Muscle of leg (tissue), 11 donors: ENCODE results near the gene ZNF423. TPM values are rescaled to one million over a fixed set of nuclear protein-coding genes. Genes with fewer than 3 reads are reported as not detected.
A peak's percentile ranks its signal among the peaks of the same experiment; 100 is the strongest.
"Not testable (repeated sequence)": the region's sequence is repeated elsewhere in the genome, so short reads cannot be mapped to it uniquely, and the experiment has no call there.

Experiments used
- DNase-seq: peaks from one replicate; pipeline ENCODE4 v3.0.0; 2013
- H3K27ac ChIP-seq: one replicate; pipeline ENCODE4 v1.5.1; 2013; ENCODE audit warnings: mild to moderate bottlenecking, low read length, control low read depth
- H3K27me3 ChIP-seq: one replicate; pipeline ENCODE4 v1.6.1; 2013; ENCODE audit warnings: low read length; ENCODE audit not compliant: control insufficient read depth, insufficient read depth
- H3K36me3 ChIP-seq: one replicate; pipeline ENCODE4 v1.6.1; 2013; ENCODE audit warnings: low read length; ENCODE audit not compliant: control insufficient read depth, insufficient read depth
- H3K4me1 ChIP-seq: one replicate; pipeline ENCODE4 v1.6.1; 2013; ENCODE audit warnings: low read length; ENCODE audit not compliant: control insufficient read depth, insufficient read depth
- H3K4me3 ChIP-seq: one replicate; pipeline ENCODE4 v1.5.1; 2013; ENCODE audit warnings: low read length, control low read depth
- H3K9me3 ChIP-seq: replicated peaks from 2 replicates; pipeline ENCODE4 v1.6.1; 2013; ENCODE audit warnings: low read depth, low read length; ENCODE audit not compliant: control insufficient read depth
- WGBS: methylation state at CpG from one replicate; pipeline ENCODE4 v1.1.5; 2013; ENCODE audit warnings: missing lambda C conversion rate; ENCODE audit not compliant: insufficient coverage; 5-methylcytosine and 5-hydroxymethylcytosine counted together
- polyA plus RNA-seq, 8 donors: library from polyadenylated mRNA; unstranded; fragments of 120-200 nt; gene quantifications; one replicate each; pipeline versions ENCODE4 v1.2.1 to v1.2.3, GENCODE V29; 2013; ENCODE audit warnings: inconsistent platforms in 1 of 8, low replicate concordance in 1 of 8; ENCODE audit not compliant: insufficient read length in 8 of 8, insufficient read depth in 1 of 8
- total RNA-seq: library from RNA; stranded (reverse); fragments of 120-200 nt; gene quantifications from one replicate; pipeline ENCODE4 v1.2.4, GENCODE V29; 2013

The ZNF423 gene
- total and polyA plus RNA-seq, 9 donors, result 15.8 to 30.0 (median 25.5) TPM

- Histone ChIP-seq H3K4me1 (peaks cover 48% of the 10 kb centered on the region), H3K27me3 (no peaks in the 10 kb centered on the region), H3K4me3 (no peak overlapping the region), H3K36me3 (no peaks in the 10 kb centered on the region), H3K9me3 (no peaks in the 10 kb centered on the region), H3K27ac (no peak overlapping the region)
- no CpG with 5 or more reads among the region's 5 CpGs for WGBS
- no peak for DNase-seq
Measured at GRCh38 chr16:49695782-49696413, 160.0 kb downstream of the ZNF423 start.

DNA sequence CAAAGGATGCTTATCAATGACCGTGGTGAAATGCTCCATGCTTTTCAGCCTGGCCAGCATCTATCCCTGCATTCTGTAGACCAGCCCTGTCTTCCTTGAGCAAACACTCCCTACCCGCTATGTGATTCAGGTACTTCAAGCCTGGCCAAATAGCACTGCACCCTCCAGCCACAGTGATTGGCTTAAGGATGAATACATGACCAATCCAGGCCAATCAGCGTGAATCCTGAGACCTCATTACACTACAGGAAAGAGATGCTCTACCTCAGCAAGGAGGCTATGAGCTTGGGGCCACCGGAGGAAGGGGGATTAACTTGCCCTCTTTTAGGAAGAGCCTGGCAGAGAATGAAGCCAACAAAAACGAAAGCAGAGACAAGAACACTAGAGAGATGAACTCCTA, 162.5 kb downstream of the ZNF423 start:
- Histone ChIP-seq H3K27ac (no peak overlapping the region), H3K9me3 (no peaks in the 10 kb centered on the region), H3K4me3 (no peak overlapping the region), H3K27me3 (no peaks in the 10 kb centered on the region), H3K36me3 (peaks cover 2% of the 10 kb centered on the region), H3K4me1 (peaks cover 25% of the 10 kb centered on the region)
- DNase-seq, result no peak
- 64% methylated on average over 4 of the region's 5 CpGs for WGBS

- no peak overlapping the region for H3K27ac ChIP-seq
- WGBS, result 79% methylated on average over 13 of the region's 13 CpGs
- H3K36me3 ChIP-seq, result peaks cover 2% of the 10 kb centered on the region
- no peak for DNase-seq
- H3K4me3 ChIP-seq, result no peak overlapping the region
- H3K4me1 ChIP-seq, result peaks cover 6% of the 10 kb centered on the region
- H3K9me3 ChIP-seq, result no peaks in the 10 kb centered on the region
- H3K27me3 ChIP-seq, result no peaks in the 10 kb centered on the region
Measured at GRCh38 chr16:49690778-49691177, 165.1 kb downstream of the ZNF423 start.

DNA sequence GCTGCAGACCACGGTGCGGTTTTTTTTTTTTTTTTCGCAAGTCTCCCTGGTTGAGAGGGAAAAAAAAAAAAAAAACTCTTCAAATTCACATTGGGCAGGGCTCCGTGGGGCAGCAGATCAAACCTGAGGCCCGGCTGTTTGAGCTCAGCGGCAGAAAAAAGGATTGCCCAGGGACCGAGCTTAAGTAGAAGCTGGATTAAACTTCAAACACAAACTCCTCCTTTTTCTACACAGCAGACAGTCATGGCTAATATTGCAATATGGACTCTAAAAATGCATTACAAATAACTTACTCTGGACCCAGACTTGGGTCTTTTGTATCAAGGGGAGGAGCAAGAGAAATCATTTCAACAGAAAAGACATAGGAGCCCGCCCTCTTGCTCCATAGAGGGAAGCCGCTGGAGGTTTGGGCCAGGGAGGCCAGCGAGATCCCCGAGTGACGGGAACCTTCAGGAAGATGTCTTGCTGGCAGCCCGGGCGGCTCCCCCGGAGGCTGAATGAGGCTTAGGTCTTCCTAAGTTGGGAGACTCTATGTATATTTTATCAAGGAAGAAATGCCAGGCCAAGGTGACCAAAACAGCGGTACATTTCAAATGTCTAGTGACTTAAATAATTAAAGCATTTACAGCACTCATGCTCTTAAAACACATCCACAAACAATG, 167.7 kb downstream of the ZNF423 start:
- H3K9me3 ChIP-seq, result no peaks in the 10 kb centered on the region
- DNase-seq, result no peak
- peaks cover 17% of the 10 kb centered on the region for H3K4me1 ChIP-seq
- whole genome bisulfite sequencing, result 47% methylated on average over 8 of the region's 16 CpGs
- H3K27me3 ChIP-seq, result no peaks in the 10 kb centered on the region
- no peak overlapping the region for H3K27ac ChIP-seq
- H3K36me3 ChIP-seq, result peaks cover 2% of the 10 kb centered on the region
- H3K4me3 ChIP-seq, result no peak overlapping the region

- no peak for DNase-seq
- 64% methylated on average over 5 of the region's 8 CpGs for WGBS
Measured at GRCh38 chr16:49687476-49688002, 168.4 kb downstream of the ZNF423 start.

DNA sequence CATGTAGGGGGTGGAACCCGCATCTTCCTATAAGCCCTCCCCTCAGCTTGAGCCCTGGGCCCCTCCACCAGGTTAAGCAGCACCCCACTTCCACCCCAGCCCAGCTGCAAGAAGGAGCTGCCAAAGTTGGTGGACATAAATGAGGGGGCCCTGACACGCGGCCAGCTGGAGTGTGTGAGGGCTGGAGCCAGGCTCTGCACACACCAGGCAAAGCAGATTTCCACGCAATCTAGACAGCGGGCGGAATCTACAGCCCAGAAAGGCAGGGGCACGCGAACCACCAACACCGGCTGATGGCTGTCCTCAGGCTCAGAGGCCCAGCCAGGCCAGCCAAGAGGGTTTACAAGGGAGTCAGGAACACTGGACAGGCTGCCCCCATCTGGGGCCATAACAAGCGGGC, 171.2 kb downstream of the ZNF423 start:
- Histone ChIP-seq H3K9me3 (peaks cover 6% of the 10 kb centered on the region), H3K4me3 (no peak overlapping the region), H3K27me3 (no peaks in the 10 kb centered on the region), H3K36me3 (peaks cover 2% of the 10 kb centered on the region), H3K4me1 (peaks cover 41% of the 10 kb centered on the region), H3K27ac (no peak overlapping the region)
- DNase-seq, result peak; percentile 39
- WGBS, result 66% methylated on average over 8 of the region's 10 CpGs

More at GRCh38 chr16:49687476-49688002, 168.4 kb downstream of the ZNF423 start:
- Histone ChIP-seq H3K27ac (no peak overlapping the region), H3K9me3 (no peaks in the 10 kb centered on the region), H3K4me1 (peaks cover 23% of the 10 kb centered on the region), H3K36me3 (peaks cover 2% of the 10 kb centered on the region), H3K4me3 (no peak overlapping the region), H3K27me3 (no peaks in the 10 kb centered on the region)

DNA sequence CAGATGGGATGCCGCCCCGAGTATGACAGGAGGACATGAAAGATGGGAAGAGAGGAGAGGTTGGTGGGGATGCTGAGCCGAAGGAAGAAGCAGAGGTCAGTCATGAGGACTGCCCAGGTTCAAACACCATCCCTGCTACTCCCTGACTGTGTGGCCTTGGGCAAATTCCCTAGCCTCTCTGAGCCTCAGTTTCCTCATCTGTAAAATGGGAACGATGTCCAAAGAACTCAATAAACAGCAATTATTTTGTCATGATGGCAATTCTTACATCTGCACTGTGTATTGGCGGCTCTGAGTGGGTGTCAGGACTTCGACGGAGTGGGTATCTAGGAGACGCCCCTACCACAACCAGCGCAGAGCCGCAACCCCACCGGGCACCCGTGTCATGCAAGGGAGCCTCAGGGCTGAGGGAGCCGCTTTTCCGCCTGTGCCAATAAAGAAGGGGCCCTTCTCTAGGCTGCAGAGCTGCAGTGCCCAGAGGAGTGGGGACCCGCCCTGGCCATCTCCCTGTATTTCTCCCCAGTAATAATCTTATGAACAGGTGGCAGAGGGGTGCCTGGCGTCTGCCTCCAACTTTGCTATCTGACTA, 173.2 kb downstream of the ZNF423 start:
- Histone ChIP-seq H3K4me3 (no peak overlapping the region), H3K27ac (no peak overlapping the region), H3K4me1 (peaks cover 49% of the 10 kb centered on the region), H3K36me3 (no peaks in the 10 kb centered on the region), H3K27me3 (no peaks in the 10 kb centered on the region), H3K9me3 (peaks cover 6% of the 10 kb centered on the region)
- DNase-seq, result no peak
- 92% methylated on average over 13 of the region's 16 CpGs for WGBS

DNA sequence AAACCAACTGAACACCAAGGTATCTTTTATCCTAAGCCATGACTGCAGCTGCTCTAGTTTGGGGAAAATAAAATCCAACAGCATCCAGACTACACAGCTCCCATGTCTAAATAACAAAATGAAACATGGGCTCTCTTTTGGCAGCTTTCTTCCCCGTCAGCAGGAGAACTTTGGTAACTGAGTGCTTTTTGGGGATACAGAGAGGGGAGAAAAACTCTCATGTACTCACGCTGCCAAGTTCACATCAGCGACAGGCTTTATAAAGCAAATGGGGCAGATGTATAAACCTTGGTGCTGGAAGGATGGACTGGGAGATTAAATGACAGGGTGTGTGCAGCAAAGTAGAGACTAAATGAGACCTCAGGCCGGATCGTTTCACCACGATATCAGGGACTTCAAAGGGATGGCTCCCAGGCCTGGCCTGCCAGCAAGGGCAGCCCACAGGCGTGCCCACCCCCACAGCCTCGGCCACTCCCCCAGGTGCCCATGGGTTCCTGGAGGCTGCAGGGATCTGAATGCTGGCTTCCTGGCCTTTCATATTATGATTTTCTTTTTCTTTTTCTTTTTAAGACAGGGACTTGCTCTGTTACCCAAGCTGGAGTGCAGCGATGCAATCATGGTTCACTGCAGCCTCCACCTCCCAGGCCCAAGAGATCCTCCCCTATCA, 174.6 kb downstream of the ZNF423 start:
- no peaks in the 10 kb centered on the region for H3K36me3 ChIP-seq
- no peak for DNase-seq
- no peak overlapping the region for H3K4me3 ChIP-seq
- H3K9me3 ChIP-seq, result peaks cover 6% of the 10 kb centered on the region
- H3K4me1 ChIP-seq, result peaks cover 52% of the 10 kb centered on the region
- WGBS, result 67% methylated on average over 8 of the region's 9 CpGs
- no peaks in the 10 kb centered on the region for H3K27me3 ChIP-seq
- peak overlapping the region; percentile 4 for H3K27ac ChIP-seq

DNA sequence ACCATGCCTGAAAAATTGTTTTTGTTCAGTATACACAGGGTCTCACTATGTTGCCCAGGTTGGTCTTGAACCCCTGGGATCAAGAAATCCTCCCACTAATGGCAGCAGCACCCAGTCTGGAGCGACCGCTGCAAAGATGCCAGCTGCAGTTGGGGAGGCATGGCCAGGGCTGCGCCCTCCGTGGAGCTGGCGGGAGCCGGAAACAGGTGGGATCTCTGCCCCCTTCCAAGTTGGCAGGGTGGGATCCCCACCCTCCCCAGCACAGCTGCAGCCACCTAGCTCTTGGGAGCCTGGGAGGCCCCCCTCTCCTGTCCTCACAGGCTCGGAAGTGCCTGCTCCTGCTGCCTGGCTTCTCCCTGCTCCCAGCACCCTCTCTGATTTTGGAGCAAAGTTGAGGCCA, 176.8 kb downstream of the ZNF423 start:
- no peaks in the 10 kb centered on the region for H3K27me3 ChIP-seq
- no peak overlapping the region for H3K4me3 ChIP-seq
- no peak overlapping the region for H3K27ac ChIP-seq
- peaks cover 63% of the 10 kb centered on the region for H3K4me1 ChIP-seq
- no peaks in the 10 kb centered on the region for H3K36me3 ChIP-seq
- DNase-seq, result peak; percentile 37
- peaks cover 6% of the 10 kb centered on the region for H3K9me3 ChIP-seq
- 77% methylated on average over 3 of the region's 7 CpGs for WGBS

DNA sequence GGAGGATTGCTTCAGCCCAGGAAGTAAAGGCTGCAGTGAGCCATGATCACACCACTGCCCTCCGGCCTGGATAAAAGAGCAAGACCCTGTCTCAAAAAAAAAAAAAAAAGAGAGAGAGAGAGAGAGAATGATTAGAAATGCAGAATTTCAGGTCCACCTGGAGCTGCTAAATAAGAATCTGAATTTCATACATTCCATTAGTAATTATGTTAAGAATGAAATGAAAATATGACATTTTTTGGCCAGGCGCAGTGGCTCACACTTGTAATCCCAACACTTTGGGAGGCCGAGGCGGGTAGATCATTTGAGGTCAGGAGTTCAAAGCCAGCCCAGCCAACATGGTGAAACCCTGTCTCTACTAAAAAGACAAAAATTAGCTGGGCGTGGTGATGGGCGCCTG, 178.3 kb downstream of the ZNF423 start:
- 67% methylated on average over 2 of the region's 6 CpGs for WGBS
- not testable (repeated sequence) for DNase-seq
- peaks cover 59% of the 10 kb centered on the region for H3K4me1 ChIP-seq

More for the DNA sequence above, 178.3 kb downstream of the ZNF423 start:
- H3K9me3 ChIP-seq, H3K27ac ChIP-seq, H3K36me3 ChIP-seq, H3K27me3 ChIP-seq, H3K4me3 ChIP-seq: not testable (repeated sequence)
